ENCODE measurements around the gene LDHA. TPM values are rescaled to one million over a fixed set of nuclear protein-coding genes. Genes with fewer than 3 reads are reported as not detected.

Gene LDHA
- total RNA-seq, 2 donors from 2014 or later: 94.6 to 147 TPM

Small RNA genes lying within 50 kb of the gene (microRNA-seq; reads per million reads assigned to microRNA genes)
- gene MIR3159 (ENCODE audit: borderline number of aligned reads in 2 of 2, borderline replicate concordance in 2 of 2): 0 reads per million in 2 donors

Small RNA genes lying within 50 kb of the gene (small RNA-seq; reads per million reads assigned to genes)
- gene MIR3159: not detected

Other genes starting within 250 kb of the LDHA start
- not detected for gene MRGPRX4, start 221.7 kb upstream of the LDHA start, total RNA-seq
- not detected for gene SAA4, start 157.8 kb upstream of the LDHA start, total RNA-seq
- 10 to 100 TPM in 1 of 2 donors, 1 to 10 TPM in 1; 9.3 to 18.1 TPM for gene SAA2, start 145.9 kb upstream of the LDHA start, total RNA-seq
- 100 to 1,000 TPM in 1 of 2 donors, 10 to 100 TPM in 1; 24.1 to 450 TPM for gene SAA1, start 128.3 kb upstream of the LDHA start, total RNA-seq
- gene HPS5, start 72.4 kb upstream of the LDHA start, total RNA-seq: 10 to 100 TPM in 1 of 2 donors, 1 to 10 TPM in 1; 8.3 to 47.5 TPM
- 10 to 100 TPM; 26.5 to 48.5 TPM for gene GTF2H1, start 72.0 kb upstream of the LDHA start, total RNA-seq
- not detected for gene LDHC, start 17.8 kb downstream of the LDHA start, total RNA-seq
- gene LDHAL6A, start 61.3 kb downstream of the LDHA start, total RNA-seq: not detected
- gene TSG101, start 132.4 kb downstream of the LDHA start, total RNA-seq: 10 to 100 TPM; 36.8 to 50.8 TPM
- gene UEVLD, start 194.2 kb downstream of the LDHA start, total RNA-seq: 1 to 10 TPM; 5.6 to 8.8 TPM
- not detected for gene MISFA, start 205.2 kb downstream of the LDHA start, total RNA-seq
- 10 to 100 TPM; 10.1 to 15.2 TPM for gene SPTY2D1, start 239.8 kb downstream of the LDHA start, total RNA-seq

Measured in body of pancreas (tissue), 4 donors.